H9 (cell line): ENCODE data around the gene KRTAP1-3. TPM values are rescaled to one million over a fixed set of nuclear protein-coding genes. Genes with fewer than 3 reads are reported as not detected.

ENCODE experiments used
- DNase-seq: peaks from one replicate; pipeline ENCODE4 v3.0.0-alpha.2; 2017
- H2AFZ ChIP-seq: one replicate; pipeline ENCODE4 v1.6.1; 2013; ENCODE audit warnings: mild to moderate bottlenecking, low read length, control low read depth, moderate library complexity
- H2AK5ac ChIP-seq: 2 replicates; pipeline ENCODE4 v1.6.1; 2013; ENCODE audit warnings: low read length, control low read depth, mixed read lengths; ENCODE audit not compliant: insufficient read length
- H2BK120ac ChIP-seq: one replicate; pipeline ENCODE4 v1.6.1; 2013; ENCODE audit warnings: low read depth, mild to moderate bottlenecking, low read length, control low read depth, inconsistent platforms; ENCODE audit not compliant: poor library complexity, severe bottlenecking
- H2BK12ac ChIP-seq: 2 replicates; pipeline ENCODE4 v1.6.1; 2013; ENCODE audit warnings: low read length, control low read depth, mixed read lengths, low read depth; ENCODE audit not compliant: insufficient read length
- H2BK15ac ChIP-seq: 2 replicates; pipeline ENCODE4 v1.6.1; 2013; ENCODE audit warnings: low read depth, low read length, control low read depth
- H2BK20ac ChIP-seq: one replicate; pipeline ENCODE4 v1.6.1; 2013; ENCODE audit warnings: low read depth, mild to moderate bottlenecking, low read length, control low read depth, inconsistent platforms; ENCODE audit not compliant: poor library complexity, severe bottlenecking
- H2BK5ac ChIP-seq: 2 replicates; pipeline ENCODE4 v1.6.1; 2013; ENCODE audit warnings: low read length, control low read depth, mixed read lengths; ENCODE audit not compliant: insufficient read length
- H3K14ac ChIP-seq: 2 replicates; pipeline ENCODE4 v1.6.1; 2013; ENCODE audit warnings: low read length, control low read depth; ENCODE audit not compliant: insufficient read depth
- H3K18ac ChIP-seq: 2 replicates; pipeline ENCODE4 v1.6.1; 2013; ENCODE audit warnings: low read depth, mild to moderate bottlenecking, mixed read lengths, low read length, control low read depth; ENCODE audit not compliant: insufficient read length
- H3K23ac ChIP-seq: 2 replicates; pipeline ENCODE4 v1.6.1; 2013; ENCODE audit warnings: low read length, control low read depth, mixed read lengths, low read depth; ENCODE audit not compliant: insufficient read length
- H3K23me2 ChIP-seq: 2 replicates; pipeline ENCODE4 v1.6.1; 2013; ENCODE audit warnings: low read depth, mild to moderate bottlenecking, mixed read lengths, low read length, control low read depth; ENCODE audit not compliant: insufficient read length, poor library complexity, severe bottlenecking
- H3K27ac ChIP-seq: 2 replicates; pipeline ENCODE4 v1.5.1; 2013; ENCODE audit warnings: low read length, control low read depth, mixed read lengths, low read depth; ENCODE audit not compliant: insufficient read length
- H3K27me3 ChIP-seq: 2 replicates; pipeline ENCODE4 v1.6.1; 2013; ENCODE audit warnings: low read length, control low read depth, inconsistent platforms; ENCODE audit not compliant: insufficient read depth
- H3K4ac ChIP-seq: 2 replicates; pipeline ENCODE4 v1.6.1; 2013; ENCODE audit warnings: low read depth, mild to moderate bottlenecking, control low read depth, inconsistent platforms, low read length, moderate library complexity
- H3K4me1 ChIP-seq: 2 replicates; pipeline ENCODE4 v1.6.1; 2013; ENCODE audit warnings: low read length, control low read depth, inconsistent platforms; ENCODE audit not compliant: insufficient read depth
- H3K4me2 ChIP-seq: 2 replicates; pipeline ENCODE4 v1.6.1; 2013; ENCODE audit warnings: low read length, control low read depth, mixed read lengths; ENCODE audit not compliant: insufficient read length, insufficient read depth
- H3K56ac ChIP-seq: 2 replicates; pipeline ENCODE4 v1.6.1; 2013; ENCODE audit warnings: low read depth, mild to moderate bottlenecking, mixed read lengths, low read length, control low read depth; ENCODE audit not compliant: insufficient read length
- H3K79me1 ChIP-seq: 2 replicates; pipeline ENCODE4 v1.6.1; 2013; ENCODE audit warnings: low read depth, mild to moderate bottlenecking, moderate library complexity, low read length, control low read depth, inconsistent platforms; ENCODE audit not compliant: insufficient read depth, poor library complexity, severe bottlenecking
- H3K79me2 ChIP-seq: 2 replicates; pipeline ENCODE4 v1.6.1; 2013; ENCODE audit warnings: low read length, control low read depth, inconsistent platforms; ENCODE audit not compliant: insufficient read depth
- H3K9ac ChIP-seq: 2 replicates; pipeline ENCODE4 v1.6.1; 2013; ENCODE audit warnings: low read length, control low read depth, mixed read lengths; ENCODE audit not compliant: insufficient read length; ENCODE audit errors: extremely low read depth
- H3K9me3 ChIP-seq: one replicate; pipeline ENCODE4 v1.6.1; 2013; ENCODE audit warnings: low read depth, low read length, inconsistent platforms; ENCODE audit not compliant: control insufficient read depth
- H3T11ph ChIP-seq: one replicate; pipeline ENCODE4 v1.6.1; 2013; ENCODE audit warnings: mild to moderate bottlenecking, low read length, control low read depth, inconsistent platforms
- H4K20me1 ChIP-seq: one replicate; pipeline ENCODE4 v1.6.1; 2013; ENCODE audit not compliant: control insufficient read depth, insufficient read length, insufficient read depth
- H4K5ac ChIP-seq: 2 replicates; pipeline ENCODE4 v1.6.1; 2013; ENCODE audit warnings: low read depth, mild to moderate bottlenecking, mixed read lengths, low read length, control low read depth; ENCODE audit not compliant: insufficient read length
- H4K8ac ChIP-seq: replicated peaks from 2 replicates; pipeline ENCODE4 v1.6.1; 2013; ENCODE audit warnings: low read length, control low read depth, mixed read lengths, low read depth; ENCODE audit not compliant: insufficient read length
- H4K91ac ChIP-seq: 2 replicates; pipeline ENCODE4 v1.6.1; 2013; ENCODE audit warnings: low read depth, mild to moderate bottlenecking, moderate library complexity, mixed read lengths, low read length, control low read depth; ENCODE audit not compliant: insufficient read length
- H3K27ac Mint-ChIP-seq, 3 experiments: 2 replicates in 2 of 3; 3 replicates in 1 of 3; pipeline ENCODE4 v1.8.0; 2020 to 2021; ENCODE audit warnings: mixed read lengths in 3 of 3, mild to moderate bottlenecking in 1 of 3, moderate library complexity in 1 of 3
- H3K27me3 Mint-ChIP-seq: 2 replicates; pipeline ENCODE4 v1.8.0; 2021; ENCODE audit warnings: low read depth, mild to moderate bottlenecking, moderate library complexity, mixed read lengths
- H3K36me3 Mint-ChIP-seq, 3 experiments: 2 replicates in 2 of 3; 3 replicates in 1 of 3; pipeline ENCODE4 v1.8.0; 2020 to 2021; ENCODE audit warnings: low read depth in 3 of 3, mixed read lengths in 3 of 3; ENCODE audit not compliant: insufficient read depth in 1 of 3
- H3K4me1 Mint-ChIP-seq, 2 experiments: 2 replicates each; pipeline ENCODE4 v1.8.0; 2020; ENCODE audit warnings: mixed read lengths in 2 of 2
- H3K4me3 Mint-ChIP-seq, 2 experiments: 2 replicates in 1 of 2; 3 replicates in 1 of 2; pipeline ENCODE4 v1.8.0; 2020 to 2021; ENCODE audit warnings: mild to moderate bottlenecking in 2 of 2, mixed read lengths in 2 of 2, moderate library complexity in 1 of 2
- H3K9me3 Mint-ChIP-seq, 2 experiments: 2 replicates in 1 of 2; 3 replicates in 1 of 2; pipeline ENCODE4 v1.8.0; 2020; ENCODE audit warnings: mild to moderate bottlenecking in 2 of 2, mixed read lengths in 2 of 2, moderate library complexity in 1 of 2
- CTCF ChIP-seq: fragments of 200-600 bp; sonication (generic); conservative IDR thresholded peaks from 3 replicates; pipeline ENCODE4 v1.8.0; 2021; ENCODE audit warnings: antibody characterized with exemption, mild to moderate bottlenecking
- WGBS: extraction: QIAGEN DNeasy Blood & Tissue Kit; methylation state at CpG from one replicate; pipeline ENCODE4 v1.1.7; 2013; ENCODE audit warnings: missing lambda C conversion rate, low lambda C conversion rate, mixed read lengths; ENCODE audit not compliant: insufficient read length; ENCODE audit errors: extremely low coverage; 5-methylcytosine and 5-hydroxymethylcytosine counted together
- total RNA-seq: library from RNA; stranded (reverse); gene quantifications from 2 replicates; pipeline ENCODE4 v1.2.1, GENCODE V29; 2021

The KRTAP1-3 gene
- total RNA-seq, 1 experiment from 2014 or later, result not detected

GRCh38 chr17:41003926-41004325 lies 30.7 kb downstream of the KRTAP1-3 start:
- no peak for TF ChIP-seq CTCF
- H3K18ac ChIP-seq, result no peak overlapping the region
- no peak overlapping the region for H3K14ac ChIP-seq
- Mint-ChIP-seq H3K4me3 (no peak overlapping the region), H3K9me3 (no peaks in the 10 kb centered on the region), H3K4me1 (peaks cover 10 to 12% of the 10 kb centered on the region in 2 experiments), H3K27ac (no peak overlapping the region), H3K36me3 (no peaks in the 10 kb centered on the region), H3K27me3 (no peaks in the 10 kb centered on the region)
- no peaks in the 10 kb centered on the region for H3K79me2 ChIP-seq
- H2BK120ac ChIP-seq, result no peak overlapping the region
- no peaks in the 10 kb centered on the region for H3K9me3 ChIP-seq
- H3T11ph ChIP-seq, result no peak overlapping the region
- 100% methylated on average over 1 of the region's 4 CpGs for WGBS
- H3K56ac ChIP-seq, result no peak overlapping the region
- no peak overlapping the region for H2BK5ac ChIP-seq
- H3K4me1 ChIP-seq, result peaks cover 3% of the 10 kb centered on the region; the same call in 1 of the 2 replicates
- no peak overlapping the region for H4K5ac ChIP-seq
- no peak overlapping the region for H2BK15ac ChIP-seq
- H4K8ac ChIP-seq, result no peak overlapping the region
- H3K27ac ChIP-seq, result no peak overlapping the region
- H3K27me3 ChIP-seq, result no peaks in the 10 kb centered on the region
- H3K9ac ChIP-seq, result no peak overlapping the region
- H2BK20ac ChIP-seq, result no peak overlapping the region
- no peak overlapping the region for H3K4ac ChIP-seq
- H3K79me1 ChIP-seq, result no peaks in the 10 kb centered on the region
- no peaks in the 10 kb centered on the region for H3K23me2 ChIP-seq
- H3K23ac ChIP-seq, result no peak overlapping the region
- H2AFZ ChIP-seq, result no peak overlapping the region
- H2BK12ac ChIP-seq, result no peak overlapping the region
- no peak for DNase-seq
- H4K91ac ChIP-seq, result no peak overlapping the region
- H2AK5ac ChIP-seq, result no peak overlapping the region
- H4K20me1 ChIP-seq, result no peaks in the 10 kb centered on the region
- no peak overlapping the region for H3K4me2 ChIP-seq
